GM19324 (cell line): Measurements from ENCODE around the gene LPGAT1.

Experiments used
- ATAC-seq: cut with Tn5 transposase; IDR thresholded peaks from one replicate; pipeline ENCODE4 v1.9.1; 2021; ENCODE audit warnings: mild to moderate bottlenecking, moderate library complexity; ENCODE audit not compliant: unreplicated experiment, low FRiP score

The LPGAT1 gene

DNA sequence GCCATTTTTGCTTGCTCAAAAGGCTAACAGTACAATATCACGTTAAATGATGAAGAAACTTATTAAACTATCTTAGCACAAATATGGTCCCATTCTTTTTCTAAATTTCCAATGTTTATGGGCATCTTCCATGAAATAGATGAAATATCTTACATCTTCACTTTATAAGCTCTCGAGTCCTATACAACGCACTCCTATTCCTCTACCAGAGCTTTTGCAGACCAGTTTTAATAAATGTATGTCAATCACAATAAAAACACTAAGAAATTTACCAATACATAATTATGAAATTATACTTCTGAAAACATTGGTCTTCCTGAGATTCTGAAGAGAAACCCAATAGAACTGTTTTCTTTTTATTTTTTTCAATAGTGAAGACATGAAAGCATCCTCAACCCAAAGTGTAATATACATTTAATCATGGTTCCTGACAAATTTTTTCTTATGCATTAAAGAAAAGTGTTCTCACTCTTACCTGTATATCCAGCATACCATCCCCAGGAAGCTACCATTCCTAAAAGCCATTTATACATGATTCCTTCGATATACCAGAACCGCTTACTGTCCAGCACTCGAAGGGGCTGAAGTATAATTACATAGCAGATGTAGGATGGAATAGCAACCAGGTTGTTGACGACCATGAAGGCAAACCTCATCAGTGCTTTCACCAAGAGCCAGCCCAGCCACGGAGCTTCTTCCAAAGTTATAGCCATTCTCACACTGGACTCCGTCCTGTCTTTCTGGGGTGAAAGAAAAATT lies 1.8 kb downstream of the LPGAT1 start:
- ATAC-seq = no peak

- ATAC-seq = no peak
Measured at GRCh38 chr1:211827051-211827450, 3.5 kb downstream of the LPGAT1 start.

- no peak for ATAC-seq
Measured at GRCh38 chr1:211825980-211826379, 4.6 kb downstream of the LPGAT1 start.

- no peak for ATAC-seq
Measured at GRCh38 chr1:211822677-211823407, 7.7 kb downstream of the LPGAT1 start.

DNA sequence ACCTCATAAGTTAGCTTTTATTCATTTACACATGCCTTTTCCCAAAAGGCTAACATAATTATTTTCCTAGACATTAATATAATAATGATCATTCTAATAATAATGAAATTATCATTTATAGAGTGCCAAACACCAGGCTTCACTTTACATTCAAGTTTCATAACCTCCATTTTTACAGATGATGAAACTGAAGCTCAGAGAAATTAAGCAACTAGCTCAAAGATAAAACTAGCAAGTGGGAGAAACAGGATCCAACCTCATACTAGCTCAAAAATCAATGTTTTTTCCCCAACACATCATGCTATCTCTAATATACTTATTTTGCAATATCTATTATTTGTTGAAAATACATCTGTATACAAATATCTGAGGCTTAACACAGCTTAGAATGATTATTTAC lies 14.0 kb downstream of the LPGAT1 start:
- ATAC-seq = no peak

GRCh38 chr1:211814313-211814712 lies 16.2 kb downstream of the LPGAT1 start:
- ATAC-seq = no peak

DNA sequence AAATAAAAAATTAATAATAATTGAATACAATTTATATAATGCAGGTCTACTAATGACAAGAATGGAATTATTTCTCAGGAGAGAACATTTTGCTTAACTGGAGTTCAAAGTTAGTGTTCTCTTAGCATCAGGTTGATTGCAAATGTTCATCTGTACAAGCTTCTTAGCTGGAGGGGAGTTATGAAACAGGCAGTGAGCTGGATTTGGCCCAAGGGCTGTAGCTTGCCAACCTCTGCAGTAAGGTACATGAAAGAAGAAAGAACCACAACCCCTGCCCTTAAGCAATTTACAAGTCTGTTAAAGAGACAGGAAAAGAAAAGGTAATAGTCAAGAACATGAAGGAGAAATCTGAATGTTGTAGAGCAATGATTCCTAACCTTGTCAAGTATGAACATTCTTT lies 17.0 kb downstream of the LPGAT1 start:
- no peak for ATAC-seq

DNA sequence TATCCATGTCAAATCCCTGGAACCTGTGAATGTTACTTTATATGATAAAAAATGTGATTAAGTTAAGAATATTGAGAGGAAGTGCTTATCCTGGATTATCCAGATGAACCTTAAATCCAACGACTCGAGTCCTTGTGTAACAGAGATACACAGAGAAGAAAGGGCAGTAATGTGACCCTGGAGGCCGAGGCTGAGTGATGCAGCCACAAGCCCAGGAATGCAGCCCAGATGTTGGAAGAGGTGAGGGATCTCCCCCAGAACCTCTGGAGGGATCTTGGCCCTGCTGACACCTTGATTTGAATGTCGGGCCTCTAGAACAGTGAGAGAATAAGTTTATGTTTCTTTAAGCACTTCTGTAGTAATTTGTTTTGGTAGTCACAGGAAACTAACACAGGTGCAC lies 18.0 kb downstream of the LPGAT1 start:
- ATAC-seq = no peak

DNA sequence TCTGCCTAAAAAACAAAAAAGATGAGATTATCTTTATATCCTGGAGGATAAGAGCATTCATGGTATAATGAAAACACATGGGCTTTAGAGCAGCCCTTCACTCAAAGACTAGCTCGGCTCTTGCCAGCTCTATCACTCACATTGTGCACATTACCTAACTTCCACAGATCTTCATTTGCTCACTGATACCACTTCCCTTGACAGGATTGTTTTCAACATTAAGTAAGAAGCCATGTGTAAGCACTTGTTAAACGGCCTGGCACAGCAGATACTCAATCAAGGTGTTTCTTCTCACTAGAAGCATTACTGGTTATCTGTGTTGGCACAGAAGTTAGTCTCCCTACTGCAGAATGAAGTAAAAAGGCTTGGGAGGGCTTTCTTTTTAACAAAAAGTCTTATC lies 18.7 kb downstream of the LPGAT1 start:
- no peak for ATAC-seq

DNA sequence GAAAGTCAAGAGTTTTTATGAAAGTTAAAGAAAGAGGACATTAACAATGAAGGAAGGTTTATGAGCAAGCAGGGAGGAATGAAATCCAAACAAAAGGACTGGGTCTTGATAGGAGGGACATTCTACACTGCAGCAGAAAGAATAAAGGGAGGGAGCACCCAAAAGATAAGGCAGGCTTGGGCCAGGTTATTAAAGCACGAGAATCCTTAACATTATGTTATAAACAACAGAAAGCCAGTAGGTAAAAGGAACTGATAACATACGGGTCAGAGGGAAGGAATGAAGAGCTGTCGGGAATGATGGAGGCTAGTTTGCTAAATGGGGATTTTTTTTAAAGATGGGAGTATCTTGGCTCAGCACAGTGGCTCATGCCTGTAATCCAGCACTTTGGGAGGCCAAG lies 19.4 kb downstream of the LPGAT1 start:
- no peak for ATAC-seq

DNA sequence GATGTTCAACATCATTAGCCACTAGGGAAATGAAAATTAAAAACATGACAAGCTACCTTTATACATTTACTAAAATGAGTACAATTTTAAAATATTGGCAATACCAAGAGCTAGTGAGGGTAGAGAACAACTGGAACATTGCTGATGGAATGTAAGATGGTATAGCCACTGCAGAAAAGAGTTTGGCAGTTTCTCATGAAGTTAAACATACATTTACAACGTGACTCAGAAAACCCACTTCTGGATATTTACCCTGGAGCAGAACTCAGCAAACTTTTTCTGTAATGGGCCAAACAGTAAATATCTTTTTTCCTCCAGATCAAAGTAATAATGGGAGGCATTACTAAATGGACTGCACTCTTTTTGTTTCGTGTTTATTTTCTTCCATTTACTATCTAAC lies 22.1 kb downstream of the LPGAT1 start:
- no peak for ATAC-seq

DNA sequence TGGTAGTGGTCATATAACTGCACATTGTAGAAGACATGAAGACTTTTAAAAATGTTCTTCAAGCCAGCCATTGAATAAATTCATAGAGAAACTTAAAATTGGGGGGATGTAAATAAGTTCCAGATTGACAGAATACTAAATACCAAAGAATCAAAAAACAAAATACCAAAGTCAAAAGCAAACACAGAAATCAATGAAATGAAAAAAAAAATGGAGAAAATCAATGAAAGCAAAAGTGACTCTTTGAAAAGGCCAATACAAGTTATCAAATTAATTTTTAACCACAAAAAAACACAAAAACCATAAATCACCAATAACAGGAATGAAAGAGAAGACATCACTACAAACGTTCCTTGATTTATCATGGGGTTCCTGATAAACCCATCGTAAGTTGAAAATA lies 25.6 kb downstream of the LPGAT1 start:
- ATAC-seq = no peak

DNA sequence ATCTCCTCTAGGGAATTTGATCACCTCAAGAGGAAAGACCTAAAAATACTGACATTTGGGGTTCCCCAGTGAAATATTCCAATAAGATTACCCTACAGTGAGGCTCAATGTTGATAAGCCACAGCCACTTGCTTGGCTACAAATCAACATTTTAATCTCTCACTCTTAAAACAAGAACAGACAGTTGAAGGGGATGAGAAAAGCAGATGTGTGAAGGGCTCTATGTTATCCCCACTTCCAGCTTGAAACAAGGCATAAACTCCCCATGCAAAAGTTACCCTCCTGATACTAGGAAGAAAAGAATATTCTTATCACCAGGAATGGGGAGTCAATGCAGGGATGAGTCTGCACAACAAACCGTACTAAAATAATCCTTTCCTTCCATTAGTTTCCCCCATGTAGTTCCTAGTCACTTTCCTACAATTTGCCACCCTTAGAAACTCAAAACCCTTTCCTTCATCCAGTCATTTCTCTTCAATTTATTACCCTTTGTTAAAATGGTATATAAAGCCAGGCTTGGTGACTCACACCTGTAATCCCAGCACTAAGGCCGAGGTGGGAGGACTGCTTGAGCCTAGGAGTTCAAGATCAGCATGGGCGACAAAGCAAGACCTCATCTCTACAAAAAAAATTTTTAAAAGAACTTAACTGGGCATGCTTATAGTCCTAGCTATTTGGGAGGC lies 29.5 kb downstream of the LPGAT1 start:
- ATAC-seq = no peak

DNA sequence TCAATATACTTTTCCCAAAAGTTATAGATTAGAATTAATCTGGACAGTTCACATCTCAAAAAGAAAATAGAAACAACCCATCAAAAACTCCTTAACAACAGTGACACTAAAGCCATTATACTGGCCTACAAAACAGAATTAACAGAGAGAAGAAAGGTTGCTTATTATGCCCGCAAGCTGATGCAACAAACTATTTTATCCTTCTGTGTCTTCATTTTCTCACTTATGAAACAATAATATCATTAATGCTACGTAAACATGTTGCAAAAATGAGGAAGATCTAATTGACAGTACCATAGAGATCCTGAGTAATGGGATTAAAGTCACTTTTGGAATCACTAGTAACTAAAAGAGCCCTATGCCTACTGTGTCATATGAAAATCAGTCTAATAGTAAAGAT lies 32.6 kb downstream of the LPGAT1 start:
- no peak for ATAC-seq

DNA sequence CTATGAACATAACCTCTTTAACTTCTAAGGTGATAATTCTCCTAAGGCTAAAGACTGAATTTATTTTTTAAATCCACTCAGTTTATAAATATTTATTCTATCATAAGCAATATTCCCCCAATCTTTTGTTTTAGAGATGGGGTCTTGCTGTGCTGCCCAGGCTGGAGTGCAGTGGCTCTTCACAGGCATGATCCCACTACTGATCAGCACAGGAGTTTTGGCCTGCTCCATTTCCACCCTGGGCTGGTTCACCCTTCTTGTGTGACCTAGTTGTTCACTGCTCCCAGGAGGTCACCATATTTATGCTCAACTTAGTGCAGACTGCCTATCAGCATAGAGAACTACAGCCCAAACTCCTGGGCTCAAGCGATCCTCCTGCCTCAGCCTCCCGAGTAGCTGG lies 38.6 kb downstream of the LPGAT1 start:
- ATAC-seq = no peak

- ATAC-seq = no peak
Measured at GRCh38 chr1:211789641-211790464, 40.7 kb downstream of the LPGAT1 start.

- ATAC-seq = no peak
Measured at GRCh38 chr1:211788626-211789025, 41.9 kb downstream of the LPGAT1 start.

GRCh38 chr1:211783897-211784296 lies 46.7 kb downstream of the LPGAT1 start:
- ATAC-seq = no peak

DNA sequence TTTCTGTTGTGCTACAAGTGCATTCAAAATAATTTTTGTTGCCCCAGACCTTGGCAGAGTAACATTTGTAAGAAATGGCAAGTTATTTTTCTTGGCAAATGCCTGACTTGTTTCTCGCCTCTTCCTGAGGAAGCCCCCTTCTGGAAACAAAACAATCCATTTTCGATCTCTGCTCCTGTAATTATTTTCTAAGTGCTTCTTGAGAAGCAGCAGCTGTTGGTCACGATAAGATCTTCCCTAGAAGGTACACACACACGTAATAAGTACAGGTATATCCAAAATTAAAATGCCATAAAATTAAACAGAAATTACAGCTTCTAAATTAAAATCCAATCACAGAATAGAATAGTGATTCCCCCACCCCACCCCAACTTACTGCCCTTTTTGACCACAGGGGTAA lies 47.3 kb downstream of the LPGAT1 start:
- no peak for ATAC-seq

GRCh38 chr1:211781260-211781659 lies 49.3 kb downstream of the LPGAT1 start:
- no peak for ATAC-seq

- no peak for ATAC-seq
Measured at GRCh38 chr1:211775170-211775569, 55.4 kb downstream of the LPGAT1 start.
